Neuronal stem cell (in vitro differentiated cells): ENCODE measurements around the gene SERPINC1.

Experiments used
- DNase-seq: peaks from one replicate; pipeline ENCODE4 v3.0.0-alpha.2; 2013; ENCODE audit warnings: low spot score
- H2AFZ ChIP-seq: one replicate; pipeline ENCODE4 v1.6.1; 2013; ENCODE audit warnings: mild to moderate bottlenecking, low read length, inconsistent platforms
- H2AK5ac ChIP-seq: 2 replicates; pipeline ENCODE4 v1.6.1; 2013; ENCODE audit warnings: low read depth, mild to moderate bottlenecking, inconsistent platforms, low read length, moderate library complexity, mixed read lengths
- H2BK120ac ChIP-seq: 2 replicates; pipeline ENCODE4 v1.6.1; 2013; ENCODE audit warnings: low read depth, mild to moderate bottlenecking, inconsistent platforms, low read length, moderate library complexity, mixed read lengths
- H2BK12ac ChIP-seq: one replicate; pipeline ENCODE4 v1.6.1; 2013; ENCODE audit warnings: low read length, inconsistent platforms
- H2BK15ac ChIP-seq: 2 replicates; pipeline ENCODE4 v1.6.1; 2013; ENCODE audit warnings: mild to moderate bottlenecking, low read length, inconsistent platforms, mixed read lengths
- H2BK5ac ChIP-seq: one replicate; pipeline ENCODE4 v1.6.1; 2013; ENCODE audit warnings: inconsistent platforms, mild to moderate bottlenecking, low read length, moderate library complexity
- H3K14ac ChIP-seq: one replicate; pipeline ENCODE4 v1.6.1; 2013; ENCODE audit warnings: low read length, inconsistent platforms
- H3K18ac ChIP-seq: 2 replicates; pipeline ENCODE4 v1.6.1; 2013; ENCODE audit warnings: low read length, inconsistent platforms
- H3K23ac ChIP-seq: 2 replicates; pipeline ENCODE4 v1.6.1; 2013; ENCODE audit warnings: low read depth, mild to moderate bottlenecking, mixed read lengths, low read length, inconsistent platforms; ENCODE audit not compliant: poor library complexity
- H3K27ac ChIP-seq: replicated peaks from 3 replicates; pipeline ENCODE4 v1.5.1; 2013; ENCODE audit warnings: low read length, inconsistent platforms
- H3K27me3 ChIP-seq, 3 experiments: 2 replicates each; pipeline ENCODE4 v1.6.1; 2013; ENCODE audit warnings: low read length in 3 of 3, mild to moderate bottlenecking in 2 of 3, inconsistent platforms in 1 of 3, low read depth in 1 of 3, mixed read lengths in 1 of 3, moderate library complexity in 1 of 3; ENCODE audit not compliant: control insufficient read depth in 3 of 3, insufficient read depth in 3 of 3
- H3K36me3 ChIP-seq, 2 donors: replicated peaks in 1 of 2; 2 replicates each; pipeline ENCODE4 v1.6.1; 2013; ENCODE audit warnings: low read length in 2 of 2; ENCODE audit not compliant: control insufficient read depth in 2 of 2, insufficient read depth in 2 of 2
- H3K4ac ChIP-seq: 2 replicates; pipeline ENCODE4 v1.6.1; 2013; ENCODE audit warnings: inconsistent platforms, mild to moderate bottlenecking, low read length, moderate library complexity
- H3K4me1 ChIP-seq, 2 donors: 1 replicate in 1 of 2; 2 replicates in 1 of 2; pipeline ENCODE4 v1.6.1; 2013; ENCODE audit warnings: low read length in 2 of 2, low read depth in 1 of 2; ENCODE audit not compliant: control insufficient read depth in 2 of 2, insufficient read depth in 1 of 2
- H3K4me2 ChIP-seq: one replicate; pipeline ENCODE4 v1.6.1; 2013; ENCODE audit warnings: mild to moderate bottlenecking, low read length, inconsistent platforms; ENCODE audit not compliant: insufficient read depth, poor library complexity, severe bottlenecking
- H3K4me3 ChIP-seq, 2 donors: 2 replicates each; pipeline ENCODE4 v1.5.1; 2013; ENCODE audit warnings: low read length in 2 of 2, mild to moderate bottlenecking in 2 of 2, inconsistent platforms in 1 of 2, moderate library complexity in 1 of 2
- H3K79me1 ChIP-seq: one replicate; pipeline ENCODE4 v1.6.1; 2013; ENCODE audit warnings: low read depth, mild to moderate bottlenecking, inconsistent platforms, low read length, moderate library complexity
- H3K9ac ChIP-seq: one replicate; pipeline ENCODE4 v1.6.1; 2013; ENCODE audit warnings: mild to moderate bottlenecking, low read depth, low read length, inconsistent platforms; ENCODE audit not compliant: poor library complexity
- H3K9me3 ChIP-seq, 2 donors: replicated peaks in 1 of 2; 2 replicates each; pipeline versions ENCODE3 to v1.6.1; 2013; ENCODE audit warnings: low read length in 2 of 2, mild to moderate bottlenecking in 2 of 2, inconsistent platforms in 1 of 2, low read depth in 1 of 2, mixed read lengths in 1 of 2, moderate library complexity in 1 of 2; ENCODE audit not compliant: control insufficient read depth in 2 of 2, insufficient read depth in 1 of 2
- H4K8ac ChIP-seq: one replicate; pipeline ENCODE4 v1.6.1; 2013; ENCODE audit warnings: low read depth, mild to moderate bottlenecking, inconsistent platforms, low read length, moderate library complexity
- H4K91ac ChIP-seq: one replicate; pipeline ENCODE4 v1.6.1; 2013; ENCODE audit warnings: low read length, low read depth, mild to moderate bottlenecking, inconsistent platforms; ENCODE audit not compliant: poor library complexity
- WGBS, 2 donors: extraction: QIAGEN DNeasy Blood & Tissue Kit; methylation state at CpG; one replicate each; pipeline ENCODE4 v1.1.7; 2013; ENCODE audit warnings: missing lambda C conversion rate in 2 of 2, mixed read lengths in 1 of 2; ENCODE audit not compliant: insufficient read length in 2 of 2, insufficient replicate concordance in 1 of 2; ENCODE audit errors: extremely low coverage in 2 of 2; 5-methylcytosine and 5-hydroxymethylcytosine counted together

SERPINC1 gene

GRCh38 chr1:173867141-173867752 lies 49.9 kb downstream of the SERPINC1 start:
- H4K91ac ChIP-seq = peak overlapping the region; percentile 5
- H3K27ac ChIP-seq = peak overlapping the region; percentile 78
- no peak overlapping the region for H4K8ac ChIP-seq
- H3K14ac ChIP-seq = no peak overlapping the region
- H2AFZ ChIP-seq = peak overlapping the region; percentile 44
- no CpG with 5 or more reads among the region's 32 CpGs for WGBS, 2 donors
- H2BK120ac ChIP-seq = no peak overlapping the region
- H3K79me1 ChIP-seq = no peaks in the 10 kb centered on the region
- peak overlapping the region; percentile 93 for H3K9ac ChIP-seq
- H2AK5ac ChIP-seq = peak overlapping the region; percentile 76
- H3K23ac ChIP-seq = peak overlapping the region; percentile 98
- H3K18ac ChIP-seq = peak overlapping the region; percentile 86
- peaks cover 17 to 76% of the 10 kb centered on the region in 2 donors for H3K36me3 ChIP-seq
- H3K27me3 ChIP-seq = no peaks in the 10 kb centered on the region
- peak overlapping the region; percentile 86 to 97 for H3K4me3 ChIP-seq
- no peaks in the 10 kb centered on the region for H3K9me3 ChIP-seq
- no peak for DNase-seq
- H3K4me2 ChIP-seq = peak overlapping the region; percentile 89
- H2BK5ac ChIP-seq = peak overlapping the region; percentile 89
- H3K4ac ChIP-seq = no peak overlapping the region
- peaks cover 4 to 11% of the 10 kb centered on the region in 2 donors for H3K4me1 ChIP-seq
- no peak overlapping the region for H2BK15ac ChIP-seq
- no peak overlapping the region for H2BK12ac ChIP-seq

GRCh38 chr1:173866413-173867115 lies 50.6 kb downstream of the SERPINC1 start:
- no peak overlapping the region for H3K4ac ChIP-seq
- H3K4me2 ChIP-seq = peak overlapping the region; percentile 89
- H3K27me3 ChIP-seq = no peaks in the 10 kb centered on the region
- no peak overlapping the region for H3K18ac ChIP-seq
- no peak overlapping the region for H2BK5ac ChIP-seq
- H3K23ac ChIP-seq = no peak overlapping the region
- WGBS, 2 donors = no CpG with 5 or more reads among the region's 2 CpGs
- no peak overlapping the region for H4K91ac ChIP-seq
- peak overlapping the region; percentile 86 to 97 for H3K4me3 ChIP-seq
- H2BK120ac ChIP-seq = no peak overlapping the region
- no peak overlapping the region for H2AFZ ChIP-seq
- H3K4me1 ChIP-seq = peaks cover 4 to 11% of the 10 kb centered on the region in 2 donors
- H3K9me3 ChIP-seq = no peaks in the 10 kb centered on the region
- DNase-seq = no peak
- H3K14ac ChIP-seq = no peak overlapping the region
- H3K79me1 ChIP-seq = no peaks in the 10 kb centered on the region
- peaks cover 19 to 76% of the 10 kb centered on the region in 2 donors for H3K36me3 ChIP-seq
- H3K9ac ChIP-seq = no peak overlapping the region
- H3K27ac ChIP-seq = no peak overlapping the region
- no peak overlapping the region for H2BK15ac ChIP-seq
- no peak overlapping the region for H2BK12ac ChIP-seq
- no peak overlapping the region for H4K8ac ChIP-seq
- no peak overlapping the region for H2AK5ac ChIP-seq

- no peak for DNase-seq
- Histone ChIP-seq H3K18ac (no peak overlapping the region), H2AK5ac (no peak overlapping the region), H3K4me1 (peaks cover 4 to 11% of the 10 kb centered on the region in 2 donors), H3K23ac (no peak overlapping the region), H2BK12ac (no peak overlapping the region), H3K4me3 (peak overlapping the region in 1 of 2 donors; percentile 97), H2BK120ac (no peak overlapping the region), H2BK5ac (no peak overlapping the region), H3K79me1 (no peaks in the 10 kb centered on the region), H4K91ac (no peak overlapping the region), H2BK15ac (no peak overlapping the region), H3K27ac (no peak overlapping the region), H3K4me2 (peak overlapping the region; percentile 89), H3K9me3 (no peaks in the 10 kb centered on the region), H3K14ac (no peak overlapping the region), H3K27me3 (no peaks in the 10 kb centered on the region), H3K9ac (no peak overlapping the region), H4K8ac (no peak overlapping the region), H3K36me3 (peaks cover 17 to 70% of the 10 kb centered on the region in 2 donors), H2AFZ (no peak overlapping the region), H3K4ac (no peak overlapping the region)
- WGBS, 2 donors = no CpG with 5 or more reads among the region's 4 CpGs
Measured at GRCh38 chr1:173865468-173866164, 51.5 kb downstream of the SERPINC1 start.
